Kidney tubule cell (primary cell): ENCODE results near the gene GLT8D1.
A peak's percentile ranks its signal among the peaks of the same experiment; 100 is the strongest.
"Not testable (repeated sequence)": the region's sequence is repeated elsewhere in the genome, so short reads cannot be mapped to it uniquely, and the experiment has no call there.

ENCODE experiments used
- DNase-seq: peaks from one replicate; pipeline ENCODE4 v3.0.0-alpha.2; 2018; ENCODE audit warnings: low spot score

The GLT8D1 gene, protein sequence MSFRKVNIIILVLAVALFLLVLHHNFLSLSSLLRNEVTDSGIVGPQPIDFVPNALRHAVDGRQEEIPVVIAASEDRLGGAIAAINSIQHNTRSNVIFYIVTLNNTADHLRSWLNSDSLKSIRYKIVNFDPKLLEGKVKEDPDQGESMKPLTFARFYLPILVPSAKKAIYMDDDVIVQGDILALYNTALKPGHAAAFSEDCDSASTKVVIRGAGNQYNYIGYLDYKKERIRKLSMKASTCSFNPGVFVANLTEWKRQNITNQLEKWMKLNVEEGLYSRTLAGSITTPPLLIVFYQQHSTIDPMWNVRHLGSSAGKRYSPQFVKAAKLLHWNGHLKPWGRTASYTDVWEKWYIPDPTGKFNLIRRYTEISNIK

DNA sequence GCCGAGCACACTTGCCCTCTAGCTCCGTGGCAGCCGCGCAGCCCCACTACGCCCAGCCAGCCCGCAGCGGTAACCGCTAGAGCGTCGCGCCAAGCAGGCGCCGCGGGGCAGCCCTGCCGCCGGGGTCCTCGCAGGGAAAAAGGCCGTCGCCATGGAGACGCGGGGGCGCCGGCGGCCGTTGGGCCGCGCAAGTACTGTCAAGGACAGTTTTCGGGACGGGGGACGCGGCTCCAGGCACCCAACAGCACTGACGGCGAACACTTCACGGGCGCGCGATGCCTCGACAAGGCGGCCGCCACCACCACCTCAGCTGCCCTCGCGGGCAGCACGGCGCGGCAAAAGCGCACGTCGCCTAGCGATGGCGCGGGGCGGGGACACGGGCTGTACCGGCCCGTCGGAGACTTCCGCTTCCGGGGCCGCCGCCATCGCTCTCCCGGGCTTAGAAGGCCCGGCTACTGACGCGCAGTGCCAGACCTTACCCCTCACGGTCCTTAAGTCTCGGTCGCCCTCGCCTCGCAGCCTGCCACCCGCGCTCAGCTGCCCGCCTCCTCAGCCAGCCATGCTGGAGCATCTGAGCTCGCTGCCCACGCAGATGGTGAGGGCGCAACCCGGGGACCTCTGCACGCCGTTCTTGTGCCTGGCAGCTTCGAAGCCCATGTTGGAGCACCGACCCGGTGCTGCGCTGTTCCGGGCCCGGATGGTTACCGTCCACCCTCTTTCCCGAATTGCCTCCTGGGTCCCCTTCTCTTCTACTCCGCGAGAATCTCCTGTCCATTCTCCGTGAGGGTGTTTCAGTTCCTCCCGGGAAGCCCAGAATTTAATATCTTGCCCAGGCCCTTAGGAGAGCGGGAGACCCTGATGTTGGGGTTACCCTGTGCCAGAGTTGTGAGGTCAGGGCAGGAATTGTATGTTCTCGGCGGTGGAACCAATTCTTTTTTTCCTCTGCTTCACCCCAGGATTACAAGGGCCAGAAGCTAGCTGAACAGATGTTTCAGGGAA is at the start of gene GLT8D1, which contains the start of gene SPCS1:
TSS of gene GLT8D1 (minus strand) at position 104 of the 999 bp plus-strand sequence. CDS start 5,331 bp downstream, outside the sequence.
TSS of gene SPCS1 (plus strand) at position 419 of the 999 bp plus-strand sequence. CDS start at position 560, 141 bp downstream.
- peak; percentile 89 for DNase-seq

DNA sequence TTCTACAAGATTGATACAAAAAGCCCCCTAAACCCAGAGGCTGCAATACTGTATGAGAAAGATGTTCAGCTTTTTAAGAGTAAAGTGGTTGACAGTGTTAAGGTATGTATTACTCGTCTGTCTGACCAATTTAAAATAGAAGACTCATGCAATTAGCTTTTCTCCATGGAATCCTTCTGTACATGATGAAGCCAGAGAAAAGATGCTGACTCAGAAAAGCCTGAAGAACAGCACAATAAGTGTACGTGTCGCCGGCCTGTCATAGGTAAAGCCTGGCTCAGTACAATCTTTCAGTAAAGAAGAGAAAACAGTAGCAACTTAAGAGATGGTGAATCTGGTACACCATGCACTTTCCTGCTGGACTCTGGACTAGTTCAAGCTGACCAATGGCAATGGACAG is 48.8 kb upstream of the GLT8D1 start:
- no peak for DNase-seq

DNA sequence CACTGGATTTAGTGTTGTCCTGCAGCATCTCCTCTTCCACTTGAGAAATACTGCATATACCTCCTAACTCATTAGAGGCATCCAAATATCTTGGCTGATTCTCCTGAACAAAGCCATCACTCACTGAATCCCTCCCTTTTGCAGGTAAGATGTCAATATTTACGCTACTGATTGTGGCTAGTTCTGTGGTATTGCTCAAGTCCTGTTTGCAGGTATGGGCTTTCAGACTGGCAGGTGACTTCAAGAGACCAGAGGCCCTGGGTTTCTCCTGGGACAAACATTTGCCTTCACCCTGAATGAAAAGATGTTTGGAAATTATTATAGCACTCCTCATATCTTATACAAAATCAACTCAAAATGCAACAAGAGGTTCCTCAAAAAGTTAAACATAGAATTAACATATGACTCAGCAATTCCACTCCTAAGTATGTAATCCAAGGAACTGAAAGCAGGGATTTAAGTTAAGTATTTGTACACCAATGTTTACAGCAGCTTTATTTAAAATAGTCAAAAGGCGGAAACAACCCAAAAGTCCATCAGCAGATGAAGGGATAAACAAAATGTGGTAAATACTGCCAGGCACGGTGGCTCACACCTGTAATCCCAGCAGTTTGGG is 46.6 kb upstream of the GLT8D1 start:
- no peak for DNase-seq

DNA sequence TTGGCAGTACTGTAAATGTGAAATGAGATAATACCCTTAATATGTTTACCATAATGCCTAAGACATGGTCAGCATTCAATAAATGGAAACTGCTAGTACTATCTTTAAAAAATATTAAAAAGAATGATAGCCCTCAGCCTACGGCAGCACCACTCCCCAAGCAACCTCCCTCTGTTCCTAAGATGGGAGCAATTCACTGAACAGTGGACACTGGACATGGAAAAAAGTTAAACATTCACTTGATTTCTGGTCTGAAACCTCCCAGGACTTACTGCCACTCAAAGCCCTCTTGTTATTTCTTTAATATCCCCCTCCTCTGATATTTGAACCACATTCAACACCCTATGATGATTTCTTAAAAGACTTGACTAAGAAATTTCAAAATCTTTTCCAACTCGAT is 38.1 kb upstream of the GLT8D1 start:
- DNase-seq = no peak

DNA sequence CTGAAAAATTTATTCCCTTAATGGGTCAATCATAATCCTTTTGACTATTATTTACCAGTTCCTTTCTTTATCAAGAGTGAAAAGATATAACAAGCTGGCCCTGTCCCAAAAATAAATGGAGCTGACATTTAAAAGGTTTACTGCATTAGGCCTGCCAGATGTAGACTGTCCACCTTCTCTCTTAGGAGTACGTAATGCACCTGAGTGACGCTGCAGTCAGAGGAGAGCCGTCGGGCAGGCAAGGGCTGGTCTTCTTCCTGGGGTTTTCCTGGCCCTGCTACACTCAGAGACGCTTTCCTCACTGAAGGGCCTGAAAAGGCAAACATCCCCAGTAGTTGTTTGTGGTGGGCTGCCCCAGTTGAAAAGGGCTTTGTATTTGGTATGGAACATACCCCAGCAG is 37.6 kb upstream of the GLT8D1 start:
- no peak for DNase-seq

DNA sequence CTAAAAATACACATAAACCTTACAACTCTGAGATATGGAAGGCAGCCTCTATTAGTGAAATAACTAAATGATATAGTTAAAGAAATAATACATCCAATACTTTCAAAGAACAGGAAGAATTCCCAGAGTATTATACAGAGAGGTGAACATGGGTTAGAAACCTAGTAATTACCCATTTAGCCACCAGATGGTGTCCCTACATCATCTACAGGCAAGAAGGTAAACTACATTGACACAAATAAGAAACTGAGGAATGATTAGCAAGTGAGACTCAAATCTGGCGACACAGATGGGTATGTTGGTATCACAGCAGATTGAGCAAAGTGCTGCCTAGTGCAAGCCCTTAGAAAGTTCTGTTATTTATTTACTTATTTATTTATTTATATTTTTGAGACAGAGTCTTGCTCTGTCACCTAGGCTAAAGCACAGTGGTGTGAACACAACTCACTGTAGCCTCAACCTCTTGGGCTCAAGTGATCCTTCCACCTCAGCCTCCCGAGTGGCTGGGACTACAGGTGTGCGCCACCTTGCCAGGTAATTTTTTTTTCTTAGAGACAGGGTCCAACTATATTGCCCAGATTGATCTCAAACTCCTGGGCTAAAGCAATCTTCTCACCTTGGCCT is 36.9 kb upstream of the GLT8D1 start:
- DNase-seq = peak; percentile 47

DNA sequence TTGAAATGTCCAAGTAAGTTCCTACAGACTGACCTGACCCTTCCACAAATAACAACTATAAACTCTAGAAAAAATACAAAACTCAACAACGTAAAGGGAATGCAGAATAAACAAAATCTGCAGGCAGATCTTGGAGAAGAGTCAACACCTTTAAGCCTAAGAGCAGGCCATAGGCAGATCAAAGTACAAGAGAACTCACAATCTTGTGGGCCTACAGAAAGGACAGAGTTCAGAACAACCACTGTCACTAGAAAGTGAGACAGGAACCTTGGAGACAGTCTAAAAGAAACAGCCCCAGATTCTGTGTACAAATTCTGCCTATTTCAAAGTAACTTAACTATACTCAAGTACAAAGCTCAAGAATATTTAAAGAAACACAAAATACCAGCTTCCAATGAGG is 34.1 kb upstream of the GLT8D1 start:
- DNase-seq = no peak

DNA sequence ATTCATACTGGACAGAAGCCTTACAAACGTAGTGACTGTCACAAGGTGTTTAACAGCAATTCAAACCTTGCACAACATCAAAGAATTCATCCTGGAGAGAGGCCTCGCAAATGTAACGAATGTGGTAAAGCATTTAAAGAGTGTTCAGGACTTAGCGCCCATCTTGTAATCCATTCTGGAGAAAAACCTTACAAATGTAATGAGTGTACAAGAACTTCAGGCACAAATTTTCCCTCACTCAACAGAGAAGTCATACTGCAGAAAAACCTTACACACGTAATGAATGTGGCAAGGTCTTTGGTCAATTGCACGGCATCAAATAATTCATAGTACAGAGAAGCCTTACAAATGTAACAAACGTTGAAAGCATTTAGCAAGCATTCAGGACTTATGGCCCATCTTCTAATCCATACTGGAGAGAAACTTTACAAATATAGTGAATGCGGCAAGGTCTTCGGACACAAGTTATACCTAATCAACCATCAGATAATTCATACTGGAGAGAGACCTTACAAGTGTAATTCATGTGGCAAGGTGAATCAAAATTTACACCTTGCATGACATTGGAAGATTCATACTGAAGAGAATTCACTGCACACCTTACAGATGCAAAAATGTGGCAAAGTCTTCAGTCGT is 27.8 kb upstream of the GLT8D1 start:
- no peak for DNase-seq

DNA sequence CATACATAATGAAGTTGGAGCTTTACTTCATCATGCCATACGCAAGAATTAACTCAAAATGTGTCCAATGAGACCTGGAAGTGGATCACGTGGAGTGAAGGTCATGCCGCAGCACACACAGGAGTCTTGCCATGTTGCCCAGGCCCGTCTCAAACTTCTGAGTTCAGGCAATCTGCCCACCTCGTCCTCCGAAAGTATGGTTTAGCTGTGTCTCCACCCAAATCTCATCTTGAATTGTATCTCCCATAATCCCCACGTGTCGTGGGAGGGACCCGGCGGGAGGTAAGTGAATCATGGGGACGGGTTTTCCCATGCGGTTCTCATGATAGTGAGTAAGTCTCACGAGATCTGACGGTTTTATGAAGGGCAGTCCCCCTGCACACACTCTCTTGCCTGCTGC is 26.0 kb upstream of the GLT8D1 start:
- DNase-seq = no peak

DNA sequence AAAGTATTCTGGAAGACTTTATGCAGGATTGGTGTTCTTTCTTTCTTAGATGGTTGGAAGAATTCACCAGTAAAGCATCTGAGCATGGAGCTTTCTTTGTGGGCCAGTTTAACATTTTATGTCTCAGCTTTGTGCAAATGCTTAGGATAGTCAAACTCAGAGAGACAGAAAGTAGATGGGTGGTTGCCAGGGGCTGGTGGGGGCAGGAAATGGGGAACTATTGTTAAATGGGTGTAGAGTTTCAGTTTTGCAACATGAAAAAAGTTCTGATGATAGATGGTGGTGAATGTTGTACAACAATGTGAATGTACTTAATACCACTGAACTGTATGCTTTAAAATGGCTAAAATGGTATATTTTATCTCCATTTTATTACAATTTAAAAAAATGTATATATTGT is 25.1 kb upstream of the GLT8D1 start:
- no peak for DNase-seq

DNA sequence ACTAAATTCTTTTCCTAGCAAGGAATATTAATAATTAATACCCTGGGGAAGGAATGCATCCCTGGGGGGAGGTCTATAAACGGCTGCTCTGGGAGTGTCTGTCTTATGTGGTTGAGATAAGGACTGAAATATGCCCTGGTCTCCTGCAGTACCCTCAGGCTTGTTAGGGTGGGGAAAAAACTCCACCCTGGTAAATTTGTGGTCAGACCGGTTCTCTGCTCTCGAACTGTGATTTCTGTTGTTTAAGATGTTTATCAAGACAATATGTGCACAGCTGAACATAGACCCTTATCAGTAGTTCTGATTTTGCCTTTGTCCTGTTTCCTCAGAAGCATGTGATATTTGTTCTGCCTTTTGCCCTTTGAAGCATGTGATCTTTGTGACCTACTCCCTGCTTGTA is 23.2 kb upstream of the GLT8D1 start:
- DNase-seq = not testable (repeated sequence)

DNA sequence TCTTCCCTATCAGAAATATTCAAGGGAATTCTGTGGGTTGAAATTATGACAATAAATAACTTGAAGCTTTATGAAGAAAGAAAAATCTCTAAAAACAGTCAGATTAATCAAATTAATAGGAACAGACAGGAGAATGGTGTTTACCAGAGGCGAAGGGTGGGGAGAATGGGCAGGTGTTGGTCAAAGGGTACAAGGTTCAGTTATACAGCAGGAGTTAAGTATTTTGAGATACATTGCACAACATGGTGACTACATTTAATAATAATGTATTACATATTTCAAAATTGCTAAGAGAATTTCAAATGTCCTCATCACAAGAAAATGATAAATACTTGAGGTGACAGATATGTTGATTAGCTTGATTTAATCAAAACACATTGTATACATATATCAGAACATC is 18.9 kb upstream of the GLT8D1 start:
- DNase-seq = no peak

DNA sequence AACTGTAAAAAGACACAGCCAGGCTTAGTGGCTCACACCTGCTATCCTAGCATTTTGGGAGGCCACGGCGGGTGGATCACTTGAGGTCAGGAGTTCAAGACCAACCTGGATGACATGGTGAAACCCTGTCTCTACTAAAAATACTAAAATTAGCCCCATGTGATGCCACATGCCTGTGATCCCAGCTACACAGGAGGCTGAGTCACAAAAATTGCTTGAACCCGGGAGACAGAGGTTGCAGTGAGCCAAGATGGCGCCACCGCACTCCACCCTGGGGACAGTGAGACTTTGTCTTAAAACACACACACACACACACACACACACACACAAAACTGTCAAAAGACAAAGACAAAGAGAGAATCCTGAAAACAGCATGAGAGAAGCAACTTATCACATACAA is 18.3 kb upstream of the GLT8D1 start:
- DNase-seq = no peak

DNA sequence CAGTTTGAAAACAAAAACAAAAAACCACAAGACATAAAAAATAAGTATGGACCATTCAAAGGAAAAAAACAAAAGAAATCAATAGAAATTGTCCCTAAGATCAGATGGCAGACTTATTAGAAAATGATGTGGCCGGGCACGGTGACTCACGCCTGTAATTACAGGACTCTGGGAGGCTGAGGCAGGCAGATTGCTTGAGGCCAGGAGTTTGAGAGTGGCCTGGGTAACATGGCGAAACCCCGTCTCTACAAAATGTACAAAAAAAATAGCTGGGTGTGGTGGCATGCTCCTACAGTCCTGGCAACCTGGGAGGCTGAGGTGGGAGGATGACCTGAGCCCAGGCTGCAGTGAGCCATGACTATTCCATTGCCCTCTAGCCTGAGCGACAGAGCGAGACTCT is 16.9 kb upstream of the GLT8D1 start:
- DNase-seq = peak; percentile 29

DNA sequence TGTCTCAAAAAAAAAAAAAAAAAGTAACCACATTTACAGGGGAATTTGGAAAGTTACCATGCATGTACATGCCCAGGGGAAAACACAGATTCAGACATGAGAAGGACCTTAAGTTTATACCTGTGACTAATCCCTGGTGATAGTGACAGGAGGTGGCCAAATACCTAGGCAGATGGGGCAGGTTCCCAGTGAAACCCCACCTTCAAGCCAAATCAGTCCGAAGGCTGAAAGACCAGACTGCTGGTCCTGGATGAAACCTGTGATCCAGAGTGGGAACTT is 16.1 kb upstream of the GLT8D1 start:
- no peak for DNase-seq

DNA sequence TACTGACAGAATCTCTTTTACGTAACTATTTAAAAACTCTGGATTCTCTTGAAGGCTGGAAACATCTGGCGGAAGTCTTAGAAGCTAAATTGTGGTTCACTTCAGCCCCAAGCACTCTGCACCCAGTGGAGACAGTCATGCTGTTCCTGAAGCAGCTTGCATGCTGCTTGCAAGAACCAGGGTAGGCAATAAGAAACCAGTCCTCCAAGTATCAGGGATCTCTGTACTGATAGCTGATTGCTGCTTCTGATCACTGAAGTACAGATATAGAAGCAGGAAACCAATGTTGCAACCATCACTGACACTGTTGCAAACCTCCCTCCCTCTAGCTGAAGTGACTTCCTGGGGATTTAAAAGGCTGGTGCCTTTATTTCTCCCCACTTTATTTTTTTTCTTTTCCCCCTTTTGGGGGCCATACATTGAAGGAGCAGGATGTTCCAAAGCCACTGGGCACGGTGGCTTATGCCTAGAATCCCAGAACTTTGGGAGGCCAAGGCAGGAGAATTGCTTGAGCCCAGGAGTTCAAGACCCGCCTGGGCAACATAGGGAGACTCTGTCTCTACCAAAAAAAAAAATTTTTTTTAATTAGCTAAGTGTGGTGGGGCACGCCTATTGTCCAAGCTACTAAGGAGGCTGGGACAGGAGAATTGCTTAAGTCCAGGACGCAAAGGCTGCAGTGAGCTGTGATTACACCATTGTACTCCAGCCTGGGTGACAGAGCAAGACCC is 15.6 kb upstream of the GLT8D1 start:
- DNase-seq = no peak

DNA sequence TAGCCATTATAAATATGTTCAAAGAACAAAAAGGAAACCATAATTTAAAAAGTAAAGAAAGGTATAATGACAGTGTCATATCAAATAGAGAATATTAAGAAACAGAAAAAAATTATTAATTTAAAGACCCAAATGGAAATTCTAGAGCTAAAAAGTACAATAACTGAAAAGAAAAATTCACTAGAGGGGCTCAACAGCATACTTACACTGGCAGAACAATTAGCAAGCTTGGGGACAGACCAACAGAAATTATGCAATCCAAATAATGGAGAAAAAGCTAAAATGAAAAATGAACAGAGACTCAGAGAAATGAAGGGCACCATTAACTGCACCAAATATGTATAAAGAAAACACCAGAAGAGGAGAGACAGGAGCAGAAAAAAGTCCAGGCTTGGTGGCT is 14.0 kb upstream of the GLT8D1 start:
- DNase-seq = no peak

DNA sequence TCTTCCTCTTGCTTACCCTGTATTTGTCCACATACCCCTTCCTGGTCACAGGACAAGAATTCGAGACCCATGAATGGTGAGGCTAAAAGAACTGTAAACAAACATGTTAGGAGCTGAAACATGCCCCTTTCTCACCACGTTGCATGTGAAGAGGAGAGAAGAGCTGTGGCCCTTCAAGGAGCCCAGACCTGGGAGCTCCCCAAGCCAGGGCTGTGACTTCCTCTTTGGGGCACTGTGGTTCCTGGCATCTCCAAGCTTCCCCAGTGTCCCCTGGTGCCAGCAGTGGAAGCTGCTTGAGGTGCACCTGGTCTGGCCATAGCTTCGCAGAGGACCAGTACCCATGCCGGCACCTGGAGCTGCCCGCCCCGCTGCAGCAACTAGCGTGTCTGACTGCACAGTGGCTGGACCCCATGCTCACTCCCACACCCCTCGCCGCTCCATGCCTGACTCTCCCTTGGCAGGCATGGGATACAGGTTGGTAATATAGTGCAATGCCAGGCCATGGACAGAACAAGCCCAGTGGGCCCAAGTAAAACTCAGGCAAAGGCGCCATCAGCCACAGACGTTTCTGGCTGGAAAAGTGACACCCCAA is 10.2 kb upstream of the GLT8D1 start:
- DNase-seq = no peak

DNA sequence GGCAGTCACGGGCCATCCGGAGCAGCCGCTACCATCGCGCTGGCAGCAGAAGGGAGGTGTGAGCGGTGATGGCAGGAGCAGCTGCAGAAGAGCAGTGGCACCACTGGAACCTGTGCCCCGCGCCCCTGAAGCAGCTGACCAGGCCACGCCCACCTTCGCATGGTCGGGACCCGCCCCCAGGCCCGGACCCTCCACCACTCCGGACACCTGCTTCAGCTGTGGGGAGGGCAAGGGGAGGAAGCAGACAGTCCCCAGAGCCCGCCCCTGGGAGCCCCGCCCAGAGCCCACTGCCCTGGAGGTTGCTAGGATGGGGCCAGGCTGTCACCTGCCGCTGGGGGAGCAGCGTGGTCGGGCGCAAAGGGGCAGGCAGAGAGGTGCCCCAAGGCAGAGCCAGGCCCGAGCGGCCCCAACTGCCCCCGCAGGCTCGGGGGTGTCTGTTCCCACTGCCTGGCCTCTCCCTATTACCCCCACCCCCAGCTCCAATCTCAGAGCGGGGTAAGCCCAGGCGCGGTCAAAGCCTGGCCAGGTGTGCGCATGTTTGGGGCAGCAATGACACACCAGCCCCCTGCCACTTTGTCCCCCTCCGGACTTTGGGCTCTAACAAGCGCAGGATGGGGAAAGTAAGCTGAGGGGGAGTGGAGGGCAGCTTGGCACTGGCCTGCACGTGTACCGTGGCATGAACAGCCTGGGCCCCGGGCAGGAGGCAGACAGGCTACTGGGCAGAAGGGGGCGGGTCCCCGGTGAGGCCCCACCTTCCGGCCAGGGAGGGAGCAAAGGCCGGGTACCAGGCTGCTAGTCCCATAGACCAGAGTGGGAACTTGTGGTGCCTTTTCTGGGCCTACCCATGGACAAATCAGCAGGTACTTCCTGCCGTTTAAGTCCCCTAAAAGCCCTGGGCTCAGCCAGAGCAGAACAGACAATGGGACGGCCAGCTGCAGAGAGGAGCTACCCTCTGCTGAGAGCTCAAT is 9.0 kb upstream of the GLT8D1 start:
- no peak for DNase-seq
